Keratinocyte (primary cell): ENCODE results near the gene NRG3.

Experiments used
- EZH2 ChIP-seq: IDR thresholded peaks from one replicate; pipeline ENCODE4 v1.6.1; 2012; ENCODE audit warnings: inconsistent platforms, mild to moderate bottlenecking, low read length, moderate library complexity
- TF ChIP-seq, protein P1 (sequence below), 3 experiments: IDR thresholded peaks in 1 of 3; conservative IDR thresholded peaks in 1 of 3; optimal IDR thresholded peaks in 1 of 3; 2 replicates in 2 of 3; 3 replicates in 1 of 3; pipeline versions ENCODE3 to v1.5.1; 2011; ENCODE audit warnings: low read length in 3 of 3, mild to moderate bottlenecking in 3 of 3, moderate library complexity in 2 of 3, control low read depth in 1 of 3, inconsistent platforms in 1 of 3; ENCODE audit not compliant: insufficient read depth in 2 of 3; ENCODE audit errors: extremely low read depth in 1 of 3

DNA sequence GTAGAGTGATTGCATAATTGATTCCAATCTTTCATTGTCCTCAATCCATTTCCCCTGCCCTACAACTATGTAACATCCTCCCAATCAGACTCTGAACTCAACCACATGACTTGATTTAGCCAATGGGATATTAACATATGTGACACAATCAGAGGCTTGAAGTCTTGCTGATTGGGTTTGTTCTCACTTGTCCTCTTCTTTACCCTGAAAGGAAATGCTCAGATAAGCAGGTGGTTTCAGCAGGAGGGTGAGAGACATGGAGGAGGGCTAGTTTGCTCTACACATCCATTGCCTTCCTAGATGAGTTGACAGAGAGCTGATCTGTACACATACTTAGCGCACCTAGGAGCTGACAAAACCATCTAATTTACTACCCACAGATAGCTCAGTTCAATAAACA lies 669.4 kb downstream of the NRG3 start:
- TF ChIP-seq, protein P1, sequence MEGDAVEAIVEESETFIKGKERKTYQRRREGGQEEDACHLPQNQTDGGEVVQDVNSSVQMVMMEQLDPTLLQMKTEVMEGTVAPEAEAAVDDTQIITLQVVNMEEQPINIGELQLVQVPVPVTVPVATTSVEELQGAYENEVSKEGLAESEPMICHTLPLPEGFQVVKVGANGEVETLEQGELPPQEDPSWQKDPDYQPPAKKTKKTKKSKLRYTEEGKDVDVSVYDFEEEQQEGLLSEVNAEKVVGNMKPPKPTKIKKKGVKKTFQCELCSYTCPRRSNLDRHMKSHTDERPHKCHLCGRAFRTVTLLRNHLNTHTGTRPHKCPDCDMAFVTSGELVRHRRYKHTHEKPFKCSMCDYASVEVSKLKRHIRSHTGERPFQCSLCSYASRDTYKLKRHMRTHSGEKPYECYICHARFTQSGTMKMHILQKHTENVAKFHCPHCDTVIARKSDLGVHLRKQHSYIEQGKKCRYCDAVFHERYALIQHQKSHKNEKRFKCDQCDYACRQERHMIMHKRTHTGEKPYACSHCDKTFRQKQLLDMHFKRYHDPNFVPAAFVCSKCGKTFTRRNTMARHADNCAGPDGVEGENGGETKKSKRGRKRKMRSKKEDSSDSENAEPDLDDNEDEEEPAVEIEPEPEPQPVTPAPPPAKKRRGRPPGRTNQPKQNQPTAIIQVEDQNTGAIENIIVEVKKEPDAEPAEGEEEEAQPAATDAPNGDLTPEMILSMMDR (optimal IDR thresholded peaks at IDR 0.05 in 1 of 3, IDR thresholded peaks at IDR 0.05 in 1 of 3, conservative IDR thresholded peaks at IDR 0.05 in 1 of 3; ENCODE audit: extremely low read depth in 1 of 3, insufficient read depth in 2 of 3, low read length in 3 of 3), result no peak
- no peak for TF ChIP-seq EZH2
